ENCODE data around the gene OR7A5.

DNA sequence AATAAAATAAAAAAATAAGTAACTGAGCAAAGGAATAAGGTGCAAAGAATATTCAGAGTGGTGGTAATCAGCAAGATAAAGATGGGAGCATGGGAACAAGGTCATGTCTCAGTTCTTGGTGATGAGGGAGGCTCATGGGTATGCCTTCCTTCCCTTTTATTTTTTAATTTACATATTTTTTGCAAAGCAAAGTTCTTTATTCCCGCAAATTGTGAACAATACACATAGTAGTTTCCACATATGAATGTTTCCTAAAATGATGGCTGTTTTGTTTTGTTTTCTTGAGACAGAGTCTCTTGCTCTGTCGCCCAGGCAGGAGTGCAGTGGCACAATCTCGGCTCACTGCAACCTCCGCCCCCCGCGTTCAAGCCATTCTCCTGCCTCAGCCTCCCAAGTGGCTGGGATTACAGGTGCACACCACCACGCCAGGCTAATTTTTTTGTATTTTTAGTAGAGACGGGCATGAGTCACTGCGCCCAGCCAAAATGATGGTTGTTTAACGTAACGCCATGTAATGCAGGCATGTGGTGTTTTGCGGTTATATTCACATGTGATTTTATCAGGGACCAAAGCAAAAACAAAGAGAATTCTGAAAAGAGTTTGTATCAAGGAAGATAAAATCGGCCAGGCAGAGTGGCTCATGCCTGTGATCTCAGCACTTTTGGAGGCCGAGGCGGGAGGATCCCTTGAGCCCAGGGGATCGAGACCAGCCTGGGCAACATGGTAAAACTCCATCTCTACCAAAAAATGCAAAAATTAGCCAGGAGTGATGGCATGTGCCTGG, 52.2 kb downstream of the OR7A5 start:
- TF ChIP-seq CTCF (IDR thresholded peaks at IDR 0.05) (no peak), POLR2AphosphoS5 (IDR thresholded peaks at IDR 0.05) (no peak), POLR2A (IDR thresholded peaks at IDR 0.05) (no peak)

All from stomach (tissue), 4 donors.